ENCODE measurements around the gene PRKG1.

DNA sequence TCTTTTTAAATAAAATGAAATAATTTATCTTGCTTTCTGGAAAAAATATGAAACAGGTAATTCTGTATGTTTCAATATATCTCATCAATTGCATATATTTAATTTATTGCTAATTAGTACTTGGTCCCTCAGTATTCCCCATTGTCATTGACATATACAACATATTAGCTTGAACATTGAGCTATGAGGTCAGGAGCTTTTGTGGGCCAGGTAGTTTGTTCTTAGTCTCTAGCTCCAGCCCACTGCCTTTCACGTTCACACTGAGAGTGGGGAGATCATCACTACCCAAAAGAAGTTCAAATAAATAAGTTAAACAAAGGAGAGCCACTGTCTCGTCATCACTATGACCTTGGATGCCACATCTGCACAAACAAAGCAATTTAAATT lies 1185.1 kb downstream of the PRKG1 start:
- TF ChIP-seq CTCF (IDR thresholded peaks at IDR 0.05) (no peak), POLR2A (IDR thresholded peaks at IDR 0.05) (no peak)
